GM12878 (cell line): ENCODE results near the gene ASCC3.

Experiments
- ATF3 ChIP-seq: IDR thresholded peaks from 2 replicates; pipeline ENCODE4 v1.6.1; 2011; ENCODE audit warnings: low read depth, mild to moderate bottlenecking, low read length, moderate library complexity, borderline replicate concordance; ENCODE audit errors: extremely low read depth
- CEBPB ChIP-seq, 2 experiments: fragments of 150-350 bp in 1 of 2; IDR thresholded peaks; 2 replicates each; pipeline ENCODE4 v1.6.1; 2012 to 2014; ENCODE audit warnings: low read depth in 2 of 2, low read length in 2 of 2, borderline replicate concordance in 1 of 2, inconsistent platforms in 1 of 2
- CHD4 ChIP-seq: fragments of 200-600 bp; sonication (generic); IDR thresholded peaks from 2 replicates; pipeline ENCODE4 v1.6.1; 2016; ENCODE audit warnings: mild to moderate bottlenecking
- CTCF ChIP-seq, 3 experiments: IDR thresholded peaks in 2 of 3; conservative IDR thresholded peaks in 1 of 3; 2 replicates each; pipeline ENCODE4 v1.5.1; 2011; ENCODE audit warnings: low read depth in 3 of 3, low read length in 3 of 3, mild to moderate bottlenecking in 3 of 3, control low read depth in 2 of 3, moderate library complexity in 2 of 3, inconsistent platforms in 1 of 3, mixed read lengths in 1 of 3; ENCODE audit not compliant: control insufficient read depth in 2 of 3, insufficient read depth in 1 of 3; ENCODE audit errors: extremely low read depth in 1 of 3
- EP300 ChIP-seq, 2 experiments: fragments of 150-350 bp in 1 of 2; IDR thresholded peaks; 2 replicates each; pipeline ENCODE4 v1.6.1; 2011 to 2012; ENCODE audit warnings: low read depth in 2 of 2, low read length in 2 of 2, borderline replicate concordance in 1 of 2, improper control_type of control experiment in 1 of 2, inconsistent platforms in 1 of 2; ENCODE audit not compliant: control insufficient read depth in 1 of 2
- EZH2 ChIP-seq: IDR thresholded peaks from 2 replicates; pipeline ENCODE4 v1.6.1; 2012; ENCODE audit warnings: low read depth, mild to moderate bottlenecking, control low read depth, inconsistent platforms, low read length, borderline replicate concordance; ENCODE audit not compliant: control insufficient read depth
- FOXM1 ChIP-seq: IDR thresholded peaks from 2 replicates; pipeline ENCODE4 v1.6.1; 2012; ENCODE audit warnings: low read depth, mild to moderate bottlenecking, inconsistent platforms, low read length, moderate library complexity
- IRF3 ChIP-seq: fragments of 450-650 bp; IDR thresholded peaks from 2 replicates; pipeline ENCODE4 v1.6.1; 2014; ENCODE audit warnings: mild to moderate bottlenecking
- JUNB ChIP-seq: IDR thresholded peaks from 2 replicates; pipeline ENCODE4 v1.6.1; 2016; ENCODE audit warnings: antibody characterized with exemption, mild to moderate bottlenecking
- NKRF ChIP-seq: fragments of 450-650 bp; conservative IDR thresholded peaks from 2 replicates; pipeline ENCODE4 v1.6.1; 2017; ENCODE audit warnings: mild to moderate bottlenecking, moderate library complexity
- NR2C2 ChIP-seq: IDR thresholded peaks from 2 replicates; pipeline ENCODE4 v1.6.1; 2011; ENCODE audit warnings: borderline replicate concordance, low read depth; ENCODE audit not compliant: control insufficient read depth, insufficient read length
- RAD21 ChIP-seq: IDR thresholded peaks from 2 replicates; pipeline ENCODE4 v1.6.1; 2011; ENCODE audit warnings: mild to moderate bottlenecking, low read depth, low read length, moderate library complexity; ENCODE audit not compliant: insufficient read depth
- TCF12 ChIP-seq: IDR thresholded peaks from 2 replicates; pipeline ENCODE4 v1.6.1; 2011; ENCODE audit warnings: low read depth, mild to moderate bottlenecking, low read length

- no peak for TF ChIP-seq EP300 (IDR thresholded peaks at IDR 0.05; ENCODE audit: borderline replicate concordance in 1 of 2, control insufficient read depth in 1 of 2, low read depth in 2 of 2, low read length in 2 of 2)
- no peak for TF ChIP-seq CHD4
- peak in 2 of 3 experiments; percentile 29; a peak in 2 of 6 replicates for TF ChIP-seq CTCF (IDR thresholded peaks at IDR 0.05 in 2 of 3, conservative IDR thresholded peaks at IDR 0.05 in 1 of 3; ENCODE audit: control insufficient read depth in 2 of 3, extremely low read depth in 1 of 3, insufficient read depth in 1 of 3, low read depth in 3 of 3, low read length in 3 of 3)
- no peak for TF ChIP-seq EZH2
- TF ChIP-seq NR2C2: no peak
- TF ChIP-seq CEBPB (IDR thresholded peaks at IDR 0.05; ENCODE audit: borderline replicate concordance in 1 of 2, low read depth in 2 of 2, low read length in 2 of 2): no peak
- TF ChIP-seq FOXM1: no peak
- no peak for TF ChIP-seq NKRF
- TF ChIP-seq JUNB: no peak
- TF ChIP-seq IRF3: no peak
- peak; percentile 36 for TF ChIP-seq RAD21
- TF ChIP-seq TCF12: no peak
- TF ChIP-seq ATF3: no peak
Observed at GRCh38 chr6:100796049-100796823, 84.9 kb downstream of the ASCC3 start.
